CD4-positive, alpha-beta T cell (primary cell): ENCODE data around the gene BICC1. TPM values are rescaled to one million over a fixed set of nuclear protein-coding genes. Genes with fewer than 3 reads are reported as not detected.

ENCODE experiments used
- ATAC-seq: fragments of 200-7000 bp; cut with Tn5 transposase; one replicate; pipeline ENCODE4 v1.10.0; 2022; ENCODE audit warnings: mild to moderate bottlenecking; ENCODE audit not compliant: poor library complexity
- CTCF ChIA-PET: fragments of 350-600 bp; sonication (Branson Sonifier 250); formaldehyde crosslinking; loops from one replicate; lab custom pipeline; 2021; ENCODE audit warnings: antibody characterized with exemption, inconsistent platforms; lab: Charles Lee
- POLR2A ChIA-PET: fragments of 350-600 bp; sonication (Branson Sonifier 250); formaldehyde crosslinking; loops from one replicate; lab custom pipeline; 2021; ENCODE audit warnings: antibody characterized with exemption, inconsistent platforms; lab: Charles Lee
- DNase-seq, 14 experiments: peaks; one replicate each; pipeline ENCODE4 v3.0.0-alpha.2; 2013 to 2020; ENCODE audit warnings: mixed read lengths in 2 of 14
- H3K27ac ChIP-seq, 2 donors: one replicate each; pipeline versions ENCODE4 v1.5.1 to v1.7.0; 2013; ENCODE audit warnings: low read length in 2 of 2, low read depth in 1 of 2, mild to moderate bottlenecking in 1 of 2
- H3K27me3 ChIP-seq, 2 experiments: 1 replicate in 1 of 2; 2 replicates in 1 of 2; pipeline versions ENCODE4 v1.6.1 to v1.7.0; 2013; ENCODE audit warnings: low read length in 2 of 2, control low read depth in 1 of 2, mild to moderate bottlenecking in 1 of 2, moderate library complexity in 1 of 2; ENCODE audit not compliant: insufficient read depth in 2 of 2, control insufficient read depth in 1 of 2
- H3K36me3 ChIP-seq: one replicate; pipeline ENCODE4 v1.6.1; 2013; ENCODE audit warnings: low read length, control low read depth; ENCODE audit not compliant: insufficient read depth
- H3K4me1 ChIP-seq: one replicate; pipeline ENCODE4 v1.6.1; 2013; ENCODE audit warnings: low read length, control low read depth; ENCODE audit not compliant: insufficient read depth
- H3K4me3 ChIP-seq: one replicate; pipeline ENCODE4 v1.5.1; 2013; ENCODE audit warnings: mild to moderate bottlenecking, low read length, moderate library complexity
- H3K9me3 ChIP-seq, 2 experiments: 1 replicate in 1 of 2; 2 replicates in 1 of 2; pipeline versions ENCODE4 v1.6.1 to v1.7.0; 2013; ENCODE audit warnings: low read length in 2 of 2, mild to moderate bottlenecking in 2 of 2, control low read depth in 1 of 2, moderate library complexity in 1 of 2; ENCODE audit not compliant: control insufficient read depth in 1 of 2, insufficient read depth in 1 of 2
- H3K27ac Mint-ChIP-seq: one replicate; pipeline ENCODE4 v1.8.0; 2020; ENCODE audit warnings: mixed read lengths
- H3K27me3 Mint-ChIP-seq: one replicate; pipeline ENCODE4 v1.8.0; 2021; ENCODE audit warnings: mixed read lengths
- H3K36me3 Mint-ChIP-seq: one replicate; pipeline ENCODE4 v1.8.0; 2021; ENCODE audit warnings: low read depth, mixed read lengths
- H3K4me1 Mint-ChIP-seq: one replicate; pipeline ENCODE4 v1.8.0; 2021; ENCODE audit warnings: low read depth, mixed read lengths
- H3K4me3 Mint-ChIP-seq: one replicate; pipeline ENCODE4 v1.8.0; 2020; ENCODE audit warnings: mild to moderate bottlenecking, mixed read lengths
- H3K9me3 Mint-ChIP-seq: one replicate; pipeline ENCODE4 v1.8.0; 2020; ENCODE audit warnings: mixed read lengths
- intact Hi-C, 2 experiments: fragments of 100-400 bp; cut with DNase I in 1 of 2; cut with micrococcal nuclease in 1 of 2; formaldehyde crosslinking; loops; one replicate each; pipeline versions ENCODE4 v1.15.1 to v1.9.0; 2023 to 2025; cut with DNase I, micrococcal nuclease
- total RNA-seq, 174 experiments: library from RNA in 2 of 174; stranded (reverse) in 2 of 174; gene quantifications; one replicate each; pipeline ENCODE4 v1.2.3 and lab custom pipeline; 2021 to 2026
- TF ChIP-seq, protein P1 (sequence below): fragments of 200-600 bp; IDR thresholded peaks from one replicate; pipeline ENCODE4 v1.8.0; 2022; ENCODE audit warnings: antibody characterized with exemption, mild to moderate bottlenecking

BICC1 gene
- total RNA-seq, 2 experiments from 2014 or later: not detected

DNA sequence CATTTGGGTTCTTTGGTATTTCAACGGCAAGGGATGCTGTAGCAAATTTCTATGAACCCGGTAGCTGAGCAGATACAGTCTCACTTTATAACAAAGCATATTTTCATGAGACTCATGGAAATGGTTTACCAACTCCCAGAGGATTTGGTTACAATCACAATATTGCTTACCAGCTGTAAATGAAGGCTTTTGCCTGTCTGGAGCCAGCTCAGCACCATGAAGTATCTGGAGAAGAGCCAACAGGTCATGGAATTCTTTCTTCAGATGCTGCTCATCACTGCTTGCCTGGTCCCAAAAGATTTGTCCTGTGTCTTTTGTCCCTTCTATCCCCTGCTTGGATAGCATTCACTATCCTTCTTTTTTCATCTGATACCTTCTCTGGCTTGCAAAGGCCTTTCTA, 346.9 kb downstream of the BICC1 start:
- no peaks in the 10 kb centered on the region for H3K27me3 Mint-ChIP-seq
- H3K36me3 Mint-ChIP-seq: no peaks in the 10 kb centered on the region
- POLR2A ChIA-PET: no interaction called here
- H3K4me1 Mint-ChIP-seq: no peaks in the 10 kb centered on the region
- TF ChIP-seq, protein P1, sequence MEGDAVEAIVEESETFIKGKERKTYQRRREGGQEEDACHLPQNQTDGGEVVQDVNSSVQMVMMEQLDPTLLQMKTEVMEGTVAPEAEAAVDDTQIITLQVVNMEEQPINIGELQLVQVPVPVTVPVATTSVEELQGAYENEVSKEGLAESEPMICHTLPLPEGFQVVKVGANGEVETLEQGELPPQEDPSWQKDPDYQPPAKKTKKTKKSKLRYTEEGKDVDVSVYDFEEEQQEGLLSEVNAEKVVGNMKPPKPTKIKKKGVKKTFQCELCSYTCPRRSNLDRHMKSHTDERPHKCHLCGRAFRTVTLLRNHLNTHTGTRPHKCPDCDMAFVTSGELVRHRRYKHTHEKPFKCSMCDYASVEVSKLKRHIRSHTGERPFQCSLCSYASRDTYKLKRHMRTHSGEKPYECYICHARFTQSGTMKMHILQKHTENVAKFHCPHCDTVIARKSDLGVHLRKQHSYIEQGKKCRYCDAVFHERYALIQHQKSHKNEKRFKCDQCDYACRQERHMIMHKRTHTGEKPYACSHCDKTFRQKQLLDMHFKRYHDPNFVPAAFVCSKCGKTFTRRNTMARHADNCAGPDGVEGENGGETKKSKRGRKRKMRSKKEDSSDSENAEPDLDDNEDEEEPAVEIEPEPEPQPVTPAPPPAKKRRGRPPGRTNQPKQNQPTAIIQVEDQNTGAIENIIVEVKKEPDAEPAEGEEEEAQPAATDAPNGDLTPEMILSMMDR: no peak
- ATAC-seq (no peak), DNase-seq (no peak)
- Histone ChIP-seq H3K27me3 (peaks cover 0 to 4% of the 10 kb centered on the region in 2 experiments), H3K4me1 (no peaks in the 10 kb centered on the region), H3K9me3 (no peaks in the 10 kb centered on the region), H3K36me3 (no peaks in the 10 kb centered on the region), H3K4me3 (no peak overlapping the region), H3K27ac (no peak overlapping the region)
- H3K4me3 Mint-ChIP-seq: no peak overlapping the region
- intact Hi-C loops: no loop called here
- H3K27ac Mint-ChIP-seq: no peak overlapping the region
- peaks cover 7% of the 10 kb centered on the region for H3K9me3 Mint-ChIP-seq
- CTCF ChIA-PET: no interaction called here

DNA sequence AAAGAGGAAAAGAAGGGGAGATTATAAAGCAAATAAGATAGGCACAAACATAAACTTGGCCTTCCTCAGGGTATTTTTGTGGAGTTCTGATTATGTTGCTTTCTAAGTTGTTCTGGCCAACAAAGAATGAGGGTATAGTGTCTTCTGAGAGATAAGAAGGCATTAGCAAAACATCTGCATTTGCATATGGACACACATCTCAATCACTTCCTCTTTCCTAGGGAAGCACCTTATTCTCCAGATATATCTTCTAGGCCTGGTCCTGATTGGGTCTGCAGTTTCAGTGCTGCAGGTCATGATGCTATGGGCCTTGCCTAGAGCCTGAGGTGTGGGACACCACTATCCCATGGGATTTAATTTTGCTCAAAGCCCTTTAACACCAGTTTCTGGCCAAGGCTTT, 355.0 kb downstream of the BICC1 start:
- no peak overlapping the region for H3K4me3 ChIP-seq
- H3K4me1 ChIP-seq: no peaks in the 10 kb centered on the region
- H3K27ac ChIP-seq: no peak overlapping the region
- ChIA-PET CTCF (no interaction called here), POLR2A (no interaction called here)
- H3K4me1 Mint-ChIP-seq: no peaks in the 10 kb centered on the region
- DNase-seq (no peak), ATAC-seq (no peak)
- H3K4me3 Mint-ChIP-seq: no peak overlapping the region
- H3K27me3 ChIP-seq: no peaks in the 10 kb centered on the region
- no peaks in the 10 kb centered on the region for H3K9me3 Mint-ChIP-seq
- peaks cover 4% of the 10 kb centered on the region for H3K27me3 Mint-ChIP-seq
- H3K36me3 ChIP-seq: no peaks in the 10 kb centered on the region
- TF ChIP-seq, protein P1: no peak
- no peaks in the 10 kb centered on the region for H3K36me3 Mint-ChIP-seq
- H3K9me3 ChIP-seq: no peaks in the 10 kb centered on the region
- intact Hi-C loops: no loop called here
- no peak overlapping the region for H3K27ac Mint-ChIP-seq

DNA sequence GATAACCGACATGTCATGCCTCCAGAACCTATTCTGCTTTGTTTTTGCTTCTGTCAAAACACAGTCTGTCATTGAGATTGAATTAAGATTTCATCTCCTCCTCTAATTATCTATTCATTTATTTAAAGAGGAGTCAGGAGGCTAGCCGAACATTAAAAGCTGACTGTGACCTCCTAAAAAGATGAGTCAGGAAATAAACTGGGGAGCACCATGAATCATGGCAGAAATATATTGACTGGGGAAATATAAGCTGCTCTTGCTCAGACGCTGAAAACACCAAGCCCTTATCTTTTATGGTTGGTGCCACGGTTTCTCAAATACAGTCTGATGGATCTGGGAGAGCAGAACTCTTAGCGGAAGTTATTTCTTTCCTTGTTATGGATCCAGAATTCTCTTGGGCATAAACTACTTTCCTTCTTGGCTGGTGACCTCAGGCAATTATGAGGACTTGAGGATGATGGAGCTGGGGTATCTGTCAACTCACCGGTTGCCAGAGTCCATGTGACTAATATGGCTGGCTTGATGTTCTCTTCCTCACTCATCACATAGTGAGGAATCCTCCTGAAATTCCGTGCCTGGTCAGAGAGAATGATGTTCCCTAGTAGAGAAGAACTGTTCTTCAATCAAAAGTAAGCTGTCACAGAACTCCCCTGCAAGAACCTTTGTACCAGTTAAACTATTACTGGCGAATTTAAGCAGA, 356.2 kb downstream of the BICC1 start:
- no peak for ATAC-seq
- no peak overlapping the region for H3K27ac ChIP-seq
- H3K4me1 Mint-ChIP-seq: no peaks in the 10 kb centered on the region
- no peaks in the 10 kb centered on the region for H3K9me3 ChIP-seq
- no peaks in the 10 kb centered on the region for H3K9me3 Mint-ChIP-seq
- no peaks in the 10 kb centered on the region for H3K36me3 ChIP-seq
- peaks cover 4% of the 10 kb centered on the region for H3K27me3 Mint-ChIP-seq
- H3K27ac Mint-ChIP-seq: no peak overlapping the region
- no peak overlapping the region for H3K4me3 Mint-ChIP-seq
- ChIA-PET CTCF (no interaction called here), POLR2A (no interaction called here)
- TF ChIP-seq, protein P1: no peak
- H3K4me3 ChIP-seq: no peak overlapping the region
- DNase-seq: no peak
- H3K4me1 ChIP-seq: no peaks in the 10 kb centered on the region
- intact Hi-C loops: no loop called here
- no peaks in the 10 kb centered on the region for H3K36me3 Mint-ChIP-seq
- H3K27me3 ChIP-seq: no peaks in the 10 kb centered on the region
